Hepatocyte (in vitro differentiated cells): ENCODE measurements around the gene ZNF582.
A peak's percentile ranks its signal among the peaks of the same experiment; 100 is the strongest.

Experiments
- CTCF ChIP-seq: fragments of 200-600 bp; sonication (generic); IDR thresholded peaks from 2 replicates; pipeline ENCODE4 v1.5.1; 2016; ENCODE audit warnings: antibody characterized with exemption, mild to moderate bottlenecking; ENCODE audit not compliant: poor library complexity
- EZH2 ChIP-seq: fragments of 200-600 bp; sonication (generic); IDR thresholded peaks from 2 replicates; pipeline ENCODE4 v1.6.1; 2016; ENCODE audit warnings: antibody characterized with exemption, mild to moderate bottlenecking, borderline replicate concordance
- EZH2phosphoT487 ChIP-seq: fragments of 200-600 bp; sonication (generic); IDR thresholded peaks from one replicate; pipeline ENCODE4 v1.6.1; 2018; ENCODE audit warnings: antibody characterized with exemption, mild to moderate bottlenecking, low read depth, moderate library complexity; ENCODE audit not compliant: unreplicated experiment, severe bottlenecking

GRCh38 chr19:56333506-56333905 is 59.8 kb downstream of the ZNF582 start:
- TF ChIP-seq CTCF, result peak; percentile 73
- no peak for TF ChIP-seq EZH2
- no peak for TF ChIP-seq EZH2phosphoT487
